Stimulated activated CD4-positive, alpha-beta T cell treated with anti-CD3 and anti-CD28 coated beads, Interleukin-1b, Interleukin-23, amount 100 ng/mL, for 1 hour (primary cell): ENCODE data around the gene PLEKHG1.

Experiments used
- DNase-seq, 2 donors: peaks; one replicate each; pipeline ENCODE4 v3.0.0-alpha.2; 2020; ENCODE audit warnings: low read depth in 2 of 2

Gene PLEKHG1

GRCh38 chr6:150639823-150640331, 40.2 kb downstream of the PLEKHG1 start:
- DNase-seq, result no peak

- no peak for DNase-seq
Measured at GRCh38 chr6:150640556-150641209, 41.0 kb downstream of the PLEKHG1 start.

- DNase-seq, result no peak
Measured at GRCh38 chr6:150641398-150642139, 41.9 kb downstream of the PLEKHG1 start.

GRCh38 chr6:150646228-150646627, 46.5 kb downstream of the PLEKHG1 start:
- DNase-seq, result no peak

- no peak for DNase-seq
Measured at GRCh38 chr6:150647051-150647450, 47.4 kb downstream of the PLEKHG1 start.
